Activated naive CD4-positive, alpha-beta T cell treated with anti-CD3 and anti-CD28 coated beads, Interleukin-2, amount 10 ng/mL, durations not matched to agents 7 days and 5 days (primary cell): ENCODE data around the gene P3H1.

Source experiments
- CTCF ChIA-PET: fragments of 350-600 bp; sonication (Branson Sonifier 250); formaldehyde crosslinking; loops from one replicate; lab custom pipeline; 2021; ENCODE audit warnings: antibody characterized with exemption; lab: Charles Lee
- DNase-seq: peaks from one replicate; pipeline ENCODE4 v3.0.0-alpha.2; 2020
- H3K27ac Mint-ChIP-seq: one replicate; pipeline ENCODE4 v1.8.0; 2021; ENCODE audit warnings: mild to moderate bottlenecking, moderate library complexity, mixed read lengths
- H3K27me3 Mint-ChIP-seq: one replicate; pipeline ENCODE4 v1.8.0; 2021; ENCODE audit warnings: mild to moderate bottlenecking, mixed read lengths
- H3K36me3 Mint-ChIP-seq: one replicate; pipeline ENCODE4 v1.8.0; 2021; ENCODE audit warnings: mixed read lengths
- H3K4me1 Mint-ChIP-seq: one replicate; pipeline ENCODE4 v1.8.0; 2021; ENCODE audit warnings: mixed read lengths
- H3K4me3 Mint-ChIP-seq: one replicate; pipeline ENCODE4 v1.8.0; 2021; ENCODE audit warnings: mild to moderate bottlenecking, moderate library complexity, mixed read lengths
- H3K9me3 Mint-ChIP-seq: one replicate; pipeline ENCODE4 v1.8.0; 2021; ENCODE audit warnings: mixed read lengths

The P3H1 gene

GRCh38 chr1:42747125-42747524, 19.7 kb downstream of the P3H1 start:
- peaks cover 28% of the 10 kb centered on the region for H3K36me3 Mint-ChIP-seq
- CTCF ChIA-PET = interaction anchor here (0.7 to 3.5 kb wide), 8 partner anchors 10 to 600 kb away, joined by 3 to 17 read pairs (median 3); no protein-coding TSS in a partner anchor
- peak; percentile 61 for DNase-seq
- no peak overlapping the region for H3K4me3 Mint-ChIP-seq
- H3K9me3 Mint-ChIP-seq = no peaks in the 10 kb centered on the region
- no peak overlapping the region for H3K27ac Mint-ChIP-seq
- no peaks in the 10 kb centered on the region for H3K4me1 Mint-ChIP-seq
- H3K27me3 Mint-ChIP-seq = no peaks in the 10 kb centered on the region

GRCh38 chr1:42746436-42747105, 20.3 kb downstream of the P3H1 start:
- Mint-ChIP-seq H3K36me3 (peaks cover 22% of the 10 kb centered on the region), H3K27me3 (no peaks in the 10 kb centered on the region), H3K4me3 (no peak overlapping the region), H3K27ac (no peak overlapping the region), H3K9me3 (no peaks in the 10 kb centered on the region), H3K4me1 (no peaks in the 10 kb centered on the region)
- DNase-seq = peak; percentile 18
- CTCF ChIA-PET = interaction anchor here (0.5 to 3.5 kb wide), 9 partner anchors 10 to 599 kb away, joined by 3 to 17 read pairs (median 3); no protein-coding TSS in a partner anchor

GRCh38 chr1:42745851-42746250, 21.0 kb downstream of the P3H1 start:
- no peaks in the 10 kb centered on the region for H3K4me1 Mint-ChIP-seq
- H3K4me3 Mint-ChIP-seq = no peak overlapping the region
- H3K36me3 Mint-ChIP-seq = peaks cover 21% of the 10 kb centered on the region
- H3K27ac Mint-ChIP-seq = no peak overlapping the region
- H3K9me3 Mint-ChIP-seq = no peaks in the 10 kb centered on the region
- CTCF ChIA-PET = interaction anchor here (0.5 to 3.5 kb wide), 8 partner anchors 9 to 169 kb away, joined by 3 to 17 read pairs (median 4); no protein-coding TSS in a partner anchor
- DNase-seq = peak; percentile 8
- H3K27me3 Mint-ChIP-seq = no peaks in the 10 kb centered on the region

- peak; percentile 13 for DNase-seq
- CTCF ChIA-PET = interaction anchor here (1.7 kb wide), 1 partner anchor 158 kb away, joined by 4 read pairs; no protein-coding TSS in a partner anchor
- Mint-ChIP-seq H3K36me3 (peaks cover 11% of the 10 kb centered on the region), H3K27me3 (no peaks in the 10 kb centered on the region), H3K9me3 (no peaks in the 10 kb centered on the region), H3K4me1 (no peaks in the 10 kb centered on the region), H3K4me3 (no peak overlapping the region), H3K27ac (no peak overlapping the region)
These were observed 22.7 kb downstream of the P3H1 start for GRCh38 chr1:42744148-42744413.

GRCh38 chr1:42743317-42744147, 23.3 kb downstream of the P3H1 start:
- Mint-ChIP-seq H3K36me3 (peaks cover 9% of the 10 kb centered on the region), H3K27me3 (no peaks in the 10 kb centered on the region), H3K9me3 (no peaks in the 10 kb centered on the region), H3K4me1 (no peaks in the 10 kb centered on the region), H3K27ac (no peak overlapping the region), H3K4me3 (no peak overlapping the region)
- DNase-seq = peak; percentile 19
- CTCF ChIA-PET = interaction anchor here (1.7 kb wide), 1 partner anchor 157 kb away, joined by 4 read pairs; no protein-coding TSS in a partner anchor

- no peaks in the 10 kb centered on the region for H3K4me1 Mint-ChIP-seq
- no peak overlapping the region for H3K4me3 Mint-ChIP-seq
- H3K27ac Mint-ChIP-seq = no peak overlapping the region
- CTCF ChIA-PET = no interaction called here
- H3K27me3 Mint-ChIP-seq = no peaks in the 10 kb centered on the region
- H3K9me3 Mint-ChIP-seq = no peaks in the 10 kb centered on the region
- DNase-seq = peak; percentile 19
- peaks cover 3% of the 10 kb centered on the region for H3K36me3 Mint-ChIP-seq
These were observed 24.1 kb downstream of the P3H1 start for GRCh38 chr1:42742617-42743316.

- Mint-ChIP-seq H3K36me3 (peaks cover 3% of the 10 kb centered on the region), H3K4me3 (no peak overlapping the region), H3K27me3 (no peaks in the 10 kb centered on the region), H3K4me1 (peaks cover 3% of the 10 kb centered on the region), H3K9me3 (no peaks in the 10 kb centered on the region), H3K27ac (no peak overlapping the region)
- peak; percentile 9 for DNase-seq
- CTCF ChIA-PET = no interaction called here
These were observed 24.7 kb downstream of the P3H1 start for GRCh38 chr1:42742141-42742540.

GRCh38 chr1:42741706-42742105, 25.1 kb downstream of the P3H1 start:
- H3K36me3 Mint-ChIP-seq = peaks cover 3% of the 10 kb centered on the region
- no peak overlapping the region for H3K27ac Mint-ChIP-seq
- H3K4me1 Mint-ChIP-seq = peaks cover 7% of the 10 kb centered on the region
- CTCF ChIA-PET = no interaction called here
- no peaks in the 10 kb centered on the region for H3K9me3 Mint-ChIP-seq
- peak; percentile 4 for DNase-seq
- H3K4me3 Mint-ChIP-seq = no peak overlapping the region
- H3K27me3 Mint-ChIP-seq = no peaks in the 10 kb centered on the region

GRCh38 chr1:42740851-42741580, 25.8 kb downstream of the P3H1 start:
- CTCF ChIA-PET = no interaction called here
- H3K27ac Mint-ChIP-seq = no peak overlapping the region
- no peaks in the 10 kb centered on the region for H3K27me3 Mint-ChIP-seq
- no peaks in the 10 kb centered on the region for H3K9me3 Mint-ChIP-seq
- peaks cover 10% of the 10 kb centered on the region for H3K4me1 Mint-ChIP-seq
- no peak overlapping the region for H3K4me3 Mint-ChIP-seq
- DNase-seq = peak; percentile 10
- H3K36me3 Mint-ChIP-seq = peaks cover 3% of the 10 kb centered on the region

- H3K27me3 Mint-ChIP-seq = no peaks in the 10 kb centered on the region
- no peak within 1 kb of the TSS for H3K27ac Mint-ChIP-seq
- peak; percentile 7 for DNase-seq
- H3K4me3 Mint-ChIP-seq = no peak within 1 kb of the TSS
- no peaks in the 10 kb centered on the region for H3K36me3 Mint-ChIP-seq
- CTCF ChIA-PET = no interaction called here
- H3K9me3 Mint-ChIP-seq = no peaks in the 10 kb centered on the region
- peaks cover 10% of the 10 kb centered on the region for H3K4me1 Mint-ChIP-seq
These were observed 26.8 kb downstream of the P3H1 start, which contains the start of gene CLDN19 for GRCh38 chr1:42739753-42740700. TSS of gene CLDN19 (minus strand) at chr1:42740236. CDS start at chr1:42740063, 173 bp downstream.

GRCh38 chr1:42738678-42739226, 28.1 kb downstream of the P3H1 start:
- CTCF ChIA-PET = no interaction called here
- Mint-ChIP-seq H3K4me1 (peaks cover 10% of the 10 kb centered on the region), H3K9me3 (no peaks in the 10 kb centered on the region)

GRCh38 chr1:42737986-42738677, 28.7 kb downstream of the P3H1 start:
- H3K4me1 Mint-ChIP-seq = peaks cover 10% of the 10 kb centered on the region
- DNase-seq = no peak
- no peak overlapping the region for H3K27ac Mint-ChIP-seq
- no peak overlapping the region for H3K4me3 Mint-ChIP-seq
- H3K27me3 Mint-ChIP-seq = no peaks in the 10 kb centered on the region
- CTCF ChIA-PET = interaction anchor here (0.9 to 1.6 kb wide), 3 partner anchors 9 to 28 kb away, joined by 3 to 6 read pairs (median 4); partner anchors contain the start of genes C1orf50 and P3H1
- no peaks in the 10 kb centered on the region for H3K36me3 Mint-ChIP-seq
- no peaks in the 10 kb centered on the region for H3K9me3 Mint-ChIP-seq

More at GRCh38 chr1:42738678-42739226, 28.1 kb downstream of the P3H1 start:
- Mint-ChIP-seq H3K36me3 (no peaks in the 10 kb centered on the region), H3K27ac (no peak overlapping the region), H3K4me3 (no peak overlapping the region), H3K27me3 (no peaks in the 10 kb centered on the region)
- DNase-seq = no peak
